IPS-18c (cell line): ENCODE data around the gene RRAGC.
"Not testable (repeated sequence)": the region's sequence is repeated elsewhere in the genome, so short reads cannot be mapped to it uniquely, and the experiment has no call there.

ENCODE experiments used
- H3K4me3 ChIP-seq: 2 replicates; pipeline ENCODE4 v1.7.0; 2013; ENCODE audit warnings: low read depth, mild to moderate bottlenecking, low read length, moderate library complexity; ENCODE audit not compliant: insufficient read depth
- H3K9me3 ChIP-seq: one replicate; pipeline ENCODE4 v1.6.1; 2013; ENCODE audit warnings: mild to moderate bottlenecking, low read length, moderate library complexity; ENCODE audit not compliant: control insufficient read depth, insufficient read depth

RRAGC gene

DNA sequence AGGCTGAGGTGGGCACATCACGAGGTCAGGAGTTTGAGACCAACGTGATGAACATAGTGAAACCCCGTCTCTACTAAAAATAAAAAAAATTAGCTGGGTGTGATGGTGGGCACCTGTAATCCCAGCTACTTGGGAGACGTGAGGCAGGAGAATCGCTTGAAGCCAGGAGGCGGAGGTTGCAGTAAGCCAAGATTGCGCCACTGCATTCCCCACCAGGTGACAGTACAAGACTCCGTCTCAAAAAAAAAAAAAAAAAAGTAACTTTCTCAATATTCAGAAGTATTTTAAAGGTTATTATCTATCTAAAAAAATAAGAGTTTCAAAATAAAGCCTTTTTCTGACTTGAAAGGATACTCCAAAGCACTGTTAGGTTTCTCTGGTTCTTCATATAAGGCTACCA lies 7.6 kb upstream of the RRAGC start:
- Histone ChIP-seq H3K4me3 (no peak overlapping the region), H3K9me3 (no peaks in the 10 kb centered on the region)

DNA sequence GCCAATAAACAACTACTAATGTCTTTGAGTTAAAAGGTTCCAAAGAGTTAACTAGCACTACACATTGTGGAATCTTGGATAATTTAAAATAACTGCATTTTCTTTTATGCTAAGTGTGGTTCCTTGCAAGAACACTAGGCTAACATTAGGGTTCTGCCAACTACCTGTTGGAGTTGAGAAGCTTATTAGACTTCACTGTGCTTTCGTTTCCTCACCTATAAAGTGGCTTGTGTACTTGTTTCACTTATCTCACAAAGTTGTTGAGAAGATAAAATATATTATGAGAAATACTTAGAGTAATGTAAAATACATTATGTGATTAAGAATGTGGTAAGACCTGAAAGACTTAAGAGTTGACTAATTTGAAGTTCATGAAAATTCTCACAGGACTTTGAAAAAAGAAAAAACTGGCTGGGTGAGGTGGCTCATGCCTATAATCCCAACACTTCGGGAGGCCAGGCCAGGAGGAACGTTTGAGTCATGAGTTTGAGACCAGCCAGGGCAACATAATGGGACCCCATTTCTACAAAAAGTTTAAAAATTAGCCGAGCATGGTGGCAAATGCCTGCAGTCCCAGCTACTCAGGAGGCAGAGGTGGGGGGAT lies 5.6 kb upstream of the RRAGC start:
- no peak overlapping the region for H3K4me3 ChIP-seq
- no peaks in the 10 kb centered on the region for H3K9me3 ChIP-seq

GRCh38 chr1:38860454-38860795 lies 853 bp upstream of the RRAGC start:
- H3K9me3 ChIP-seq = no peaks in the 10 kb centered on the region
- H3K4me3 ChIP-seq = peak overlapping the region; percentile 95

DNA sequence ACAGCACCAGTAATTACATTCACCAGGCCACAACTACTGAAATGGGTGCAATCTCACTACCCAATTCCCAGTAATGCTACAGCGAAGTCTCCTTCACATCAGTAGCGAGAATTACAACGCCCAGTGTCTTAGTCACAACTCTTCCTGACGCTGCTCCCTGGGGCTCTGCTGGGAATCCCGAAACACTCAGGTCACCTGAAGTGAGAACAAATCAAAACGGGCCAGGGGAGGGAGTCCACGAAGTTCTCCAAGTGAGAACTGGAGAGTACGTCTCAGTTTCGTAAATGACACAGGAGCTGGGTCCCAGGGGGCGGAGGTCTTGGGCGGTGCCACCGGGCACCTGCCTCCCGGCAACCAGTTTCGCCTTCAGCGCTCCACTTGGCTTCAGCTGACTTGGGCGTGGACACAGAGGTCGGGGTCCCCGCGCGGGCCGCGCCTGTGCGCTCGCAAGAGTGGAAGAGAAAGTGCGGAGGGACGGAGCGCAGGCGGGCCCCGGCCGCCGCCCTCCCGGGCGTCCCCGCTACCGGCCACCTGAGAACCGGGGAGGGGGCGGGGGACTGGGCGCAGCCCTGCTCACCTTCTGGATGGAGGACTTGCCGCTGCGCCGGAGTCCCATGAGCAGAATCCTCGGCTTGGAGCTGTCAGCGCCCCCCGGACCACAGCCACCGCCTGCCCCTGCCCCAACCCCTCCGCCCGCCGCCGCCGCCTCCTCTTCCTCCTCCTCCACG lies 575 bp downstream of the RRAGC start:
- peak overlapping the region; percentile 74 for H3K4me3 ChIP-seq
- H3K9me3 ChIP-seq = no peaks in the 10 kb centered on the region

DNA sequence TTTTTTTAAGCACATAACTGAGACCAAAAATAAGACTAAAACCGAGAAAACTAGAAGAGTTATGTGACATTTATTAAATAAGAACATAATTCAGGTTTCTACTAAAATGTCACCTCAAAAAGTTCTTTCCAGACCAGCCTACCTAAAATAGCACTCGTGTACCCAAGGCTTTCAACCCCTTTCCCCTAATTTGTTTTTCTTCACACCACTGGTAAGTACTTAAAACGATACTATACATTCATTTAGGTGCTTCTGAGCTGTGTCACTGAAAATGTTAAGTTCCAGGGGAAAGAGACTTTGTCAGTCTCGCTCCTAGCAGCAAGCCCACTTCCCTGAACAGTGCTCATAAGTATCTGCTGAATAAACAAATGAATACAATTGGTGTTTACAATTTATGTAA lies 6.8 kb downstream of the RRAGC start:
- H3K4me3 ChIP-seq = no peak overlapping the region
- H3K9me3 ChIP-seq = no peaks in the 10 kb centered on the region

DNA sequence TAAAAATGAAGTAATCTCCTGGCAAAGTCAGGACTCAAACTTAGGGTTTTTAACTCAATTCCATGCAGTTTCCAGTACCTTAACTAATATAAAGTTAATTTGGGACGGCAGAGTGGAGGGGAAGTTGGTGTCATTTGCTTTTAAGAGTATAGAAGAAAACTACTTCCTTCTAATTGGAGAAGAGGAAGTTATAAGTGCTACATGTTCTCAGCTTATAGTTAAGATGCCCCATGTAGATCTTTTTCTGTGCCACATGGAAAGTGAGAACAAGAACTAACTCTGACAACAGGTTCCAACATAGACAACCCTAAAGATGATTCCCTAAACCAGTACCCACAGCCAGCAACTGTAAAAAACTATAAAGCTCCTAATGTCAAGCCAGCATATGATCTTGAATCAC lies 11.5 kb downstream of the RRAGC start:
- Histone ChIP-seq H3K4me3 (no peak overlapping the region), H3K9me3 (no peaks in the 10 kb centered on the region)

- no peak overlapping the region for H3K4me3 ChIP-seq
- H3K9me3 ChIP-seq = no peaks in the 10 kb centered on the region
Measured at GRCh38 chr1:38846210-38846609, 13.4 kb downstream of the RRAGC start.

- H3K4me3 ChIP-seq, H3K9me3 ChIP-seq: not testable (repeated sequence)
Measured at GRCh38 chr1:38845088-38845487, 14.5 kb downstream of the RRAGC start.

GRCh38 chr1:38840281-38840680 lies 19.3 kb downstream of the RRAGC start:
- Histone ChIP-seq H3K9me3 (no peaks in the 10 kb centered on the region), H3K4me3 (no peak overlapping the region)

GRCh38 chr1:38839363-38839762 lies 20.2 kb downstream of the RRAGC start:
- no peaks in the 10 kb centered on the region for H3K9me3 ChIP-seq
- no peak overlapping the region for H3K4me3 ChIP-seq

DNA sequence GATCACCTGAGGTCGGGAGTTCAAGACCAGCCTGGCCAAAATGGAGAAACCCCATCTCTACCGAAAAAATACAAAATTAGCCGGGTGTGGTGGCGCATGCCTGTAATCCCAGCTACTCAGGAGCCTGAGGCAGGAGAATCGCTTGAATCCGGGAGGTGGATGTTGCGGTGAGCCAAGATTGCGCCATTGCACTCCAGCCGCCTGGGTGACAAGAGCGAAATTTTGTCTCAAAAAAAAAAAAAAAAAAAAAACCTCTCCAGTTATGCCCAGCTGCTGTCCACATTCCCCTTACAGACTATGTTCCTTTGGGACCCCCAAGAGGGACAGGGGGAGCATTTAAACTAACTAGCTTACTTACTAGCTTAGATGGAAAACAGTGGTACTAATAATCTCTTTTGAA lies 23.3 kb downstream of the RRAGC start:
- H3K4me3 ChIP-seq, H3K9me3 ChIP-seq: not testable (repeated sequence)

DNA sequence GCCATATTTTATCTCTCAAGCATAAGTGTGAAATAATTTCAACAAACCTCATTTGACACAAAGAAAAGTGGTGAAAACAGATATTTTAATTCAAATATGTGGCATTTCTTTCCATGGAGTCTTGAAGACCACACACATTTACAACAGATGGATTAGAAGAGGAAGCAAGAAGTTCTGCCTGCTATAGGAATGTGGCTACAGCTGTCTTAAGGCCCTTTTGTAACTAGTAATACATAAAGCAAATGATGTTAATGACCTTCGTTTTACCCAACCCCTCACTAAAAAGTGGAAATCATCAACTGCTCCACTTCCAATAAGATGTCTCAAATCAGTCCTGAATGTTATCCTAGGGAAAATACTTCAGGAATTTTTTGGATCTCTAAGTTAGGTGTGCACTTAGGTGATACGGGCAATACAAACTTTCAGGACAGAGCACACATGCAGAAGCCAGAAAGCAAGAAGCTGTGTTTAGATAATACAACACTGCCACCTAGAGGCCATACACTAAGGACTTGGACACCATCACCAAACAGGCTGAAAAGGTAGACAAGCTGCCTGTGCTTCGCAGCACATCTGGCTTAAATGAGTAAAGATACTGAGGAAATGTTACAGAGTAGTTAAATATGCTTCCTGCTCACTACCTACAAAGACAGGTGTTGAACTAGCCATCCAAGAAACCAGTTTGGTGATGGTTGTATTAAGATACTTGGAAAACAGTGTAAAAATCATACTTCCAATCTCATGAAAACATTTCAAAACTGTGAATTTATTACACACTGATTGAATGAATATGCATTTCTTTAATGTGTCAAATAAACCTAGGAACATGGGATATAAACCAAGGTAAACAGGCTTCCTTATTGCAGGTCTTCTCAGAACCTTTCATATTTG lies 24.4 kb downstream of the RRAGC start:
- Histone ChIP-seq H3K9me3 (no peaks in the 10 kb centered on the region), H3K4me3 (no peak overlapping the region)

GRCh38 chr1:38834221-38834782 lies 25.3 kb downstream of the RRAGC start:
- Histone ChIP-seq H3K9me3 (no peaks in the 10 kb centered on the region), H3K4me3 (no peak overlapping the region)

GRCh38 chr1:38833146-38833545 lies 26.4 kb downstream of the RRAGC start:
- Histone ChIP-seq H3K4me3 (no peak overlapping the region), H3K9me3 (no peaks in the 10 kb centered on the region)

DNA sequence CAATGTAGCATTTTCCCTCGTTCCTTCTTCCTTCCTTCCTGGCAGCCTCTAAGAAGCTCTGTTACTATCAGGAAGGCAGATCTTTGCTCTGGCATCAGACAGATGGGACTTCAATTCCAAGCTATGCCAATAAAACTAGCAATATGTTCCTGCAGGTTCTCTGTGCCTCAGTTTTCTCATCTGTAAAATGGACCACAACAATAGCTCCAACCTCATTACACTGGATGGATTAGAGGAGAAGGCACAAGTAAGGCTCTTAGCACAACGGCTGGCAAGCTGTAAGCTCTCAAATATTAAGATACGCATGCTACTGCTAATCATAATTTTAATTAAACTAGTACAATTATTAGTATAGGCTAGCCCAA lies 27.2 kb downstream of the RRAGC start:
- Histone ChIP-seq H3K9me3 (no peaks in the 10 kb centered on the region), H3K4me3 (no peak overlapping the region)

GRCh38 chr1:38831731-38832369 lies 27.7 kb downstream of the RRAGC start:
- Histone ChIP-seq H3K4me3 (no peak overlapping the region), H3K9me3 (no peaks in the 10 kb centered on the region)

GRCh38 chr1:38829368-38829767 lies 30.2 kb downstream of the RRAGC start:
- no peak overlapping the region for H3K4me3 ChIP-seq
- H3K9me3 ChIP-seq = no peaks in the 10 kb centered on the region
